A549 (cell line): Measurements from ENCODE around the gene KRTAP4-4.

Experiments
- CTCF ChIP-seq: fragments of >200 bp; sonication (Bioruptor Twin); formaldehyde crosslinking; IDR thresholded peaks from 3 replicates; pipeline ENCODE4 v1.5.1; 2016
- HOXA7 ChIP-seq: fragments of 250-450 bp; sonication (Bioruptor Pico); IDR thresholded peaks from 2 replicates; pipeline ENCODE4 v1.5.0; 2020; ENCODE audit warnings: mild to moderate bottlenecking, moderate library complexity
- POLR2A ChIP-seq: IDR thresholded peaks from 2 replicates; pipeline ENCODE4 v1.6.1; 2012; ENCODE audit warnings: mild to moderate bottlenecking, low read length
- TF ChIP-seq, protein P1 (sequence below): IDR thresholded peaks from 2 replicates; pipeline ENCODE4 v1.6.1; 2012; ENCODE audit warnings: low read depth, borderline replicate concordance
- TF ChIP-seq, protein P2 (sequence below): IDR thresholded peaks from 2 replicates; pipeline ENCODE4 v1.6.1; 2012

- no peak for TF ChIP-seq CTCF
- TF ChIP-seq, protein P1, sequence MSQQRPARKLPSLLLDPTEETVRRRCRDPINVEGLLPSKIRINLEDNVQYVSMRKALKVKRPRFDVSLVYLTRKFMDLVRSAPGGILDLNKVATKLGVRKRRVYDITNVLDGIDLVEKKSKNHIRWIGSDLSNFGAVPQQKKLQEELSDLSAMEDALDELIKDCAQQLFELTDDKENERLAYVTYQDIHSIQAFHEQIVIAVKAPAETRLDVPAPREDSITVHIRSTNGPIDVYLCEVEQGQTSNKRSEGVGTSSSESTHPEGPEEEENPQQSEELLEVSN = no peak
- TF ChIP-seq POLR2A = no peak
- TF ChIP-seq, protein P2, sequence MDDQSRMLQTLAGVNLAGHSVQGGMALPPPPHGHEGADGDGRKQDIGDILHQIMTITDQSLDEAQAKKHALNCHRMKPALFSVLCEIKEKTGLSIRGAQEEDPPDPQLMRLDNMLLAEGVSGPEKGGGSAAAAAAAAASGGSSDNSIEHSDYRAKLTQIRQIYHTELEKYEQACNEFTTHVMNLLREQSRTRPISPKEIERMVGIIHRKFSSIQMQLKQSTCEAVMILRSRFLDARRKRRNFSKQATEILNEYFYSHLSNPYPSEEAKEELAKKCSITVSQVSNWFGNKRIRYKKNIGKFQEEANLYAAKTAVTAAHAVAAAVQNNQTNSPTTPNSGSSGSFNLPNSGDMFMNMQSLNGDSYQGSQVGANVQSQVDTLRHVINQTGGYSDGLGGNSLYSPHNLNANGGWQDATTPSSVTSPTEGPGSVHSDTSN = no peak
- no peak for TF ChIP-seq HOXA7 (CRISPR knock-in tag)
Measured at GRCh38 chr17:41199421-41200078, 39.0 kb upstream of the KRTAP4-4 start.
